Measurements from ENCODE around the gene SCFD2. TPM values are rescaled to one million over a fixed set of nuclear protein-coding genes. Genes with fewer than 3 reads are reported as not detected.

SCFD2 gene
- total RNA-seq, 1 experiment from 2014 or later: 12.4 TPM

DNA sequence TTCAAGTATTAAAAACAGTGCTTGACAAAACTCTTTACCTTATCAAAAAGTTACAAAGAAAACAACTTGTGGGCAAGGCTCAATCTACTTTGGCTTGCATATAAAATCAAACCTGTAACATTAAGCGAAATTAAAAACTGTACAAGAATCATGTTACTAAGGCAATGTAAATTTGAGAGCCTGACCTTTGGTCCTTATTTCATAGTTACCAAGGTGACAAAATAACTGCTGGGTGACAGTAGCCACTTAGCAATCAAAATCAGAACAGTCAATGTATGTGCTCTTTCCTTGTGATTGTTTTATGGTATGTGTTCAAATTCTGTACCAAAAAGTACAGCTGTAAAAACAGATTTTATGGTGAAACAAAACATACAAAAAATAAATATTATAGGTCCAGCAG lies 299.7 kb downstream of the SCFD2 start:
- no peaks in the 10 kb centered on the region for H3K27me3 Mint-ChIP-seq (ENCODE audit: low read depth)
- H3K4me1 Mint-ChIP-seq: peaks cover 10% of the 10 kb centered on the region
- peaks cover 16% of the 10 kb centered on the region for H3K9me3 Mint-ChIP-seq
- ChIA-PET CTCF (no interaction called here), POLR2A (no interaction called here)
- no peak overlapping the region for H3K27ac Mint-ChIP-seq
- no peak overlapping the region for H3K4me3 Mint-ChIP-seq
- no peaks in the 10 kb centered on the region for H3K36me3 Mint-ChIP-seq
- TF ChIP-seq FOXK1 (CRISPR knock-in tag; IDR thresholded peaks at IDR 0.05) (no peak), JUN (CRISPR knock-in tag; IDR thresholded peaks at IDR 0.05) (no peak), ATF1 (CRISPR knock-in tag; IDR thresholded peaks at IDR 0.05) (no peak), ZNF121 (CRISPR knock-in tag; IDR thresholded peaks at IDR 0.05) (no peak), NR1H2 (CRISPR knock-in tag; IDR thresholded peaks at IDR 0.05) (no peak), SOX15 (CRISPR knock-in tag; IDR thresholded peaks at IDR 0.05) (no peak)
- TF ChIP-seq, protein P1, sequence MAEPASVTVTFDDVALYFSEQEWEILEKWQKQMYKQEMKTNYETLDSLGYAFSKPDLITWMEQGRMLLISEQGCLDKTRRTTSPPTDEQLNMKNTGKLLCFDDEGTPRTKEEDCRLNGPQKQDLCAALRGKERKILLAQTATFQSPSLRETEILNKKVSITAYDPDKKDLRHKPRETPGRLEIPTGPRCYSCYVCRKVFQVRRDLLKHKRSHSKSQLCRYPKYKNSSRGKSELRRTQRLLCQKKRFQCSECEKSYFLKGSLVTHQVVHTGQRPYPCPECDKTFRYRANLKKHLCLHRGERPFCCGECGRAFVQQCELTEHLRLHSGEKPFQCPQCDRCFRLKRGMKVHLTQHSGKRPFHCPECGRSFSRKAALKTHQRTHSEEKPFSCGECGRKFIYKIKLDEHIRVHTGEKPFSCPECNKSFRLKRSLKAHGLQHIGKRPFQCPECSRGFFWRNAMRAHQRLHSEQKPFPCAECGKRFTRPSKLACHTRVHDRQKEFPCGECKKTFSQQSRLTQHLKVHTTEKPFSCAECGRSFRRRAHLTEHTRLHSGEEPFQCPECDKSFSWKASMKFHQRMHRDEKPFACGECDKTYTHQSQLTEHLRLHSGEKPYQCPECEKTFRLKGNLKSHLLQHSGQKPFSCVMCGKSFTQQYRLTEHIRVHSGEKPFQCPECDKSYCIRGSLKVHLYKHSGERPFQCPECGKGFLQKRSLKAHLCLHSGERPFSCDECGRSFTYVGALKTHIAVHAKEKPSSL (CRISPR knock-in tag; conservative IDR thresholded peaks at IDR 0.05): no peak
- TF ChIP-seq, protein P2, sequence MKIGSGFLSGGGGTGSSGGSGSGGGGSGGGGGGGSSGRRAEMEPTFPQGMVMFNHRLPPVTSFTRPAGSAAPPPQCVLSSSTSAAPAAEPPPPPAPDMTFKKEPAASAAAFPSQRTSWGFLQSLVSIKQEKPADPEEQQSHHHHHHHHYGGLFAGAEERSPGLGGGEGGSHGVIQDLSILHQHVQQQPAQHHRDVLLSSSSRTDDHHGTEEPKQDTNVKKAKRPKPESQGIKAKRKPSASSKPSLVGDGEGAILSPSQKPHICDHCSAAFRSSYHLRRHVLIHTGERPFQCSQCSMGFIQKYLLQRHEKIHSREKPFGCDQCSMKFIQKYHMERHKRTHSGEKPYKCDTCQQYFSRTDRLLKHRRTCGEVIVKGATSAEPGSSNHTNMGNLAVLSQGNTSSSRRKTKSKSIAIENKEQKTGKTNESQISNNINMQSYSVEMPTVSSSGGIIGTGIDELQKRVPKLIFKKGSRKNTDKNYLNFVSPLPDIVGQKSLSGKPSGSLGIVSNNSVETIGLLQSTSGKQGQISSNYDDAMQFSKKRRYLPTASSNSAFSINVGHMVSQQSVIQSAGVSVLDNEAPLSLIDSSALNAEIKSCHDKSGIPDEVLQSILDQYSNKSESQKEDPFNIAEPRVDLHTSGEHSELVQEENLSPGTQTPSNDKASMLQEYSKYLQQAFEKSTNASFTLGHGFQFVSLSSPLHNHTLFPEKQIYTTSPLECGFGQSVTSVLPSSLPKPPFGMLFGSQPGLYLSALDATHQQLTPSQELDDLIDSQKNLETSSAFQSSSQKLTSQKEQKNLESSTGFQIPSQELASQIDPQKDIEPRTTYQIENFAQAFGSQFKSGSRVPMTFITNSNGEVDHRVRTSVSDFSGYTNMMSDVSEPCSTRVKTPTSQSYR (CRISPR knock-in tag; IDR thresholded peaks at IDR 0.05): no peak
- no peak for ATAC-seq
- no peak for DNase-seq (ENCODE audit: low spot score)

DNA sequence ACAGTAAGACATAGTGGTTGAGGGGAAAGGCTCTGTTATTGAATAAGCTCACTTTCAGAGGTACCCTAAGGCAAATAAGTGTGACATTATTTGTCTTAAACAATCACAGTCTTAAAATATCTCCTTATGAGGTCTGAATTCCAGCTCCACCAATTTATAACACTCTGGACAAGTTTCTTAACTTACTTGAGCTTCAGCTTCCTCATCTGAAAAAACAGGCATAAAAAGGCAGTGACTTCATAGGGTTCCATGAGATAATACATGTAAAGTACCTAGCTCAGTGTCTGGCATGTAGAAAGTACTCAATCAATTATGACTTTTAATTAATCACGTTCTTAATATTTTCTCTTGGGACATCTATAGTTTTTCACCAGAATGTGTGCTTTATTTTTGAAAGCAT lies 301.3 kb downstream of the SCFD2 start:
- no peak for DNase-seq (ENCODE audit: low spot score)
- POLR2A ChIA-PET: no interaction called here
- Mint-ChIP-seq H3K4me3 (no peak overlapping the region), H3K9me3 (peaks cover 16% of the 10 kb centered on the region), H3K27me3 (ENCODE audit: low read depth) (no peaks in the 10 kb centered on the region), H3K27ac (no peak overlapping the region), H3K36me3 (no peaks in the 10 kb centered on the region), H3K4me1 (peaks cover 11% of the 10 kb centered on the region)
- ATAC-seq: no peak
- CTCF ChIA-PET: no interaction called here
- TF ChIP-seq, protein P3, sequence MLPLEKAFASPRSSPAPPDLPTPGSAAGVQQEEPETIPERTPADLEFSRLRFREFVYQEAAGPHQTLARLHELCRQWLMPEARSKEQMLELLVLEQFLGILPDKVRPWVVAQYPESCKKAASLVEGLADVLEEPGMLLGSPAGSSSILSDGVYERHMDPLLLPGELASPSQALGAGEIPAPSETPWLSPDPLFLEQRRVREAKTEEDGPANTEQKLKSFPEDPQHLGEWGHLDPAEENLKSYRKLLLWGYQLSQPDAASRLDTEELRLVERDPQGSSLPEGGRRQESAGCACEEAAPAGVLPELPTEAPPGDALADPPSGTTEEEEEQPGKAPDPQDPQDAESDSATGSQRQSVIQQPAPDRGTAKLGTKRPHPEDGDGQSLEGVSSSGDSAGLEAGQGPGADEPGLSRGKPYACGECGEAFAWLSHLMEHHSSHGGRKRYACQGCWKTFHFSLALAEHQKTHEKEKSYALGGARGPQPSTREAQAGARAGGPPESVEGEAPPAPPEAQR (CRISPR knock-in tag; IDR thresholded peaks at IDR 0.05): no peak
- TF ChIP-seq, protein P1 (CRISPR knock-in tag; conservative IDR thresholded peaks at IDR 0.05): no peak
- TF ChIP-seq NR2C2 (CRISPR knock-in tag; IDR thresholded peaks at IDR 0.05) (no peak), ESRRA (CRISPR knock-in tag; IDR thresholded peaks at IDR 0.05; ENCODE audit: borderline replicate concordance) (no peak), EMX1 (CRISPR knock-in tag; IDR thresholded peaks at IDR 0.05) (no peak), GTF2I (CRISPR knock-in tag; conservative IDR thresholded peaks at IDR 0.05) (no peak), FOXK1 (CRISPR knock-in tag; IDR thresholded peaks at IDR 0.05) (no peak), ZNF138 (CRISPR knock-in tag; conservative IDR thresholded peaks at IDR 0.05) (no peak), ZNF121 (CRISPR knock-in tag; IDR thresholded peaks at IDR 0.05) (no peak), ZNF671 (CRISPR knock-in tag; IDR thresholded peaks at IDR 0.05) (no peak), HMGA2 (CRISPR knock-in tag; IDR thresholded peaks at IDR 0.05) (no peak), ZNF396 (CRISPR knock-in tag; IDR thresholded peaks at IDR 0.05; ENCODE audit: borderline replicate concordance) (no peak)
- TF ChIP-seq, protein P4, sequence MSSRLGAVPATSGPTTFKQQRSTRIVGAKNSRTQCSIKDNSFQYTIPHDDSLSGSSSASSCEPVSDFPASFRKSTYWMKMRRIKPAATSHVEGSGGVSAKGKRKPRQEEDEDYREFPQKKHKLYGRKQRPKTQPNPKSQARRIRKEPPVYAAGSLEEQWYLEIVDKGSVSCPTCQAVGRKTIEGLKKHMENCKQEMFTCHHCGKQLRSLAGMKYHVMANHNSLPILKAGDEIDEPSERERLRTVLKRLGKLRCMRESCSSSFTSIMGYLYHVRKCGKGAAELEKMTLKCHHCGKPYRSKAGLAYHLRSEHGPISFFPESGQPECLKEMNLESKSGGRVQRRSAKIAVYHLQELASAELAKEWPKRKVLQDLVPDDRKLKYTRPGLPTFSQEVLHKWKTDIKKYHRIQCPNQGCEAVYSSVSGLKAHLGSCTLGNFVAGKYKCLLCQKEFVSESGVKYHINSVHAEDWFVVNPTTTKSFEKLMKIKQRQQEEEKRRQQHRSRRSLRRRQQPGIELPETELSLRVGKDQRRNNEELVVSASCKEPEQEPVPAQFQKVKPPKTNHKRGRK (CRISPR knock-in tag; IDR thresholded peaks at IDR 0.05; ENCODE audit: borderline replicate concordance): no peak
- TF ChIP-seq, protein P5, sequence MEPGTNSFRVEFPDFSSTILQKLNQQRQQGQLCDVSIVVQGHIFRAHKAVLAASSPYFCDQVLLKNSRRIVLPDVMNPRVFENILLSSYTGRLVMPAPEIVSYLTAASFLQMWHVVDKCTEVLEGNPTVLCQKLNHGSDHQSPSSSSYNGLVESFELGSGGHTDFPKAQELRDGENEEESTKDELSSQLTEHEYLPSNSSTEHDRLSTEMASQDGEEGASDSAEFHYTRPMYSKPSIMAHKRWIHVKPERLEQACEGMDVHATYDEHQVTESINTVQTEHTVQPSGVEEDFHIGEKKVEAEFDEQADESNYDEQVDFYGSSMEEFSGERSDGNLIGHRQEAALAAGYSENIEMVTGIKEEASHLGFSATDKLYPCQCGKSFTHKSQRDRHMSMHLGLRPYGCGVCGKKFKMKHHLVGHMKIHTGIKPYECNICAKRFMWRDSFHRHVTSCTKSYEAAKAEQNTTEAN (CRISPR knock-in tag; IDR thresholded peaks at IDR 0.05): no peak
- TF ChIP-seq, protein P6, sequence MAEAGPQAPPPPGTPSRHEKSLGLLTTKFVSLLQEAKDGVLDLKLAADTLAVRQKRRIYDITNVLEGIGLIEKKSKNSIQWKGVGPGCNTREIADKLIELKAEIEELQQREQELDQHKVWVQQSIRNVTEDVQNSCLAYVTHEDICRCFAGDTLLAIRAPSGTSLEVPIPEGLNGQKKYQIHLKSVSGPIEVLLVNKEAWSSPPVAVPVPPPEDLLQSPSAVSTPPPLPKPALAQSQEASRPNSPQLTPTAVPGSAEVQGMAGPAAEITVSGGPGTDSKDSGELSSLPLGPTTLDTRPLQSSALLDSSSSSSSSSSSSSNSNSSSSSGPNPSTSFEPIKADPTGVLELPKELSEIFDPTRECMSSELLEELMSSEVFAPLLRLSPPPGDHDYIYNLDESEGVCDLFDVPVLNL (CRISPR knock-in tag; IDR thresholded peaks at IDR 0.05; ENCODE audit: borderline replicate concordance, low read depth): no peak
- TF ChIP-seq, protein P7, sequence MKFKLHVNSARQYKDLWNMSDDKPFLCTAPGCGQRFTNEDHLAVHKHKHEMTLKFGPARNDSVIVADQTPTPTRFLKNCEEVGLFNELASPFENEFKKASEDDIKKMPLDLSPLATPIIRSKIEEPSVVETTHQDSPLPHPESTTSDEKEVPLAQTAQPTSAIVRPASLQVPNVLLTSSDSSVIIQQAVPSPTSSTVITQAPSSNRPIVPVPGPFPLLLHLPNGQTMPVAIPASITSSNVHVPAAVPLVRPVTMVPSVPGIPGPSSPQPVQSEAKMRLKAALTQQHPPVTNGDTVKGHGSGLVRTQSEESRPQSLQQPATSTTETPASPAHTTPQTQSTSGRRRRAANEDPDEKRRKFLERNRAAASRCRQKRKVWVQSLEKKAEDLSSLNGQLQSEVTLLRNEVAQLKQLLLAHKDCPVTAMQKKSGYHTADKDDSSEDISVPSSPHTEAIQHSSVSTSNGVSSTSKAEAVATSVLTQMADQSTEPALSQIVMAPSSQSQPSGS (CRISPR knock-in tag; IDR thresholded peaks at IDR 0.05; ENCODE audit: borderline replicate concordance, low read depth): no peak

All from WTC11 (cell line).